PC-9 (cell line): ENCODE data around the gene CXCL1. TPM values are rescaled to one million over a fixed set of nuclear protein-coding genes. Genes with fewer than 3 reads are reported as not detected.
A peak's percentile ranks its signal among the peaks of the same experiment; 100 is the strongest.

ENCODE experiments used
- BruUV-seq: library from RNA; stranded (reverse); fragments of 400-500 nt; replicated peaks from 2 replicates; lab custom pipeline; 2021; lab: Mats Ljungman, UMichigan
- CTCF ChIA-PET: fragments of 300-600 bp; sonication (Branson Sonifier 250); formaldehyde crosslinking; loops from one replicate; lab custom pipeline; 2022; ENCODE audit warnings: antibody characterized with exemption; lab: Charles Lee
- POLR2A ChIA-PET: fragments of 300-600 bp; sonication (Branson Sonifier 250); formaldehyde crosslinking; loops from one replicate; lab custom pipeline; 2022; ENCODE audit warnings: antibody characterized with exemption; ENCODE audit not compliant: unreplicated experiment; lab: Charles Lee
- DNase-seq, 2 experiments: peaks; one replicate each; pipeline versions ENCODE4 v3.0.0 to v3.0.0-alpha.2; 2015 to 2022; ENCODE audit warnings: mixed read lengths in 1 of 2
- H2AFZ ChIP-seq: fragments of 200-600 bp; sonication (generic); 2 replicates; pipeline ENCODE4 v1.8.1; 2017; ENCODE audit warnings: antibody characterized with exemption
- H3F3A ChIP-seq: fragments of 200-600 bp; sonication (generic); 2 replicates; pipeline ENCODE4 v1.8.1; 2017; ENCODE audit warnings: antibody characterized with exemption, mild to moderate bottlenecking, low read depth; ENCODE audit not compliant: insufficient read depth
- H3K27ac ChIP-seq: fragments of 200-600 bp; sonication (generic); 2 replicates; pipeline ENCODE4 v1.6.1; 2016; ENCODE audit warnings: mixed run types
- H3K27me3 ChIP-seq: fragments of 200-600 bp; sonication (generic); 2 replicates; pipeline ENCODE4 v1.6.1; 2016; ENCODE audit warnings: low read depth, mixed run types; ENCODE audit not compliant: insufficient read depth
- H3K36me3 ChIP-seq: fragments of 200-600 bp; sonication (generic); 2 replicates; pipeline ENCODE4 v1.6.1; 2016; ENCODE audit warnings: low read depth, mixed run types
- H3K4me1 ChIP-seq: fragments of 200-600 bp; sonication (generic); replicated peaks from 2 replicates; pipeline ENCODE4 v1.6.1; 2016; ENCODE audit warnings: mixed run types; ENCODE audit not compliant: insufficient read depth
- H3K4me2 ChIP-seq: fragments of 200-600 bp; sonication (generic); 2 replicates; pipeline ENCODE4 v1.6.1; 2017; ENCODE audit warnings: mixed run types
- H3K4me3 ChIP-seq: fragments of 200-600 bp; sonication (generic); 2 replicates; pipeline ENCODE4 v1.6.1; 2016; ENCODE audit warnings: mixed run types
- H3K79me2 ChIP-seq: fragments of 200-600 bp; sonication (generic); 2 replicates; pipeline ENCODE4 v1.6.1; 2017; ENCODE audit warnings: low read depth, mixed run types
- H3K9me2 ChIP-seq: fragments of 200-600 bp; sonication (generic); 2 replicates; pipeline ENCODE4 v1.8.1; 2017; ENCODE audit warnings: mild to moderate bottlenecking; ENCODE audit not compliant: insufficient read depth
- H3K9me3 ChIP-seq: fragments of 200-600 bp; sonication (generic); 2 replicates; pipeline ENCODE4 v1.8.1; 2016; ENCODE audit warnings: low read depth; ENCODE audit not compliant: insufficient read depth
- H4K20me1 ChIP-seq: fragments of 200-600 bp; sonication (generic); 2 replicates; pipeline ENCODE4 v1.8.1; 2017; ENCODE audit not compliant: insufficient read depth
- EZH2 ChIP-seq: fragments of 200-600 bp; sonication (generic); IDR thresholded peaks from 2 replicates; pipeline ENCODE4 v1.8.0; 2017; ENCODE audit warnings: antibody characterized with exemption, low read depth
- intact Hi-C: fragments of 100-400 bp; cut with micrococcal nuclease; formaldehyde crosslinking; loops from one replicate; pipeline ENCODE4 v1.10.0; 2022; ENCODE audit not compliant: unreplicated experiment
- total RNA-seq: library from RNA; stranded (reverse); gene quantifications from 2 replicates; pipeline ENCODE4 v1.2.3, GENCODE V29; 2021
- TF ChIP-seq, protein P1 (sequence below): fragments of 200-600 bp; sonication (generic); conservative IDR thresholded peaks from 2 replicates; pipeline ENCODE4 v1.6.1; 2017; ENCODE audit warnings: mixed run types, antibody characterized with exemption, mild to moderate bottlenecking, moderate library complexity

Gene CXCL1
- total RNA-seq, 1 experiment from 2014 or later = 0.33 TPM

DNA sequence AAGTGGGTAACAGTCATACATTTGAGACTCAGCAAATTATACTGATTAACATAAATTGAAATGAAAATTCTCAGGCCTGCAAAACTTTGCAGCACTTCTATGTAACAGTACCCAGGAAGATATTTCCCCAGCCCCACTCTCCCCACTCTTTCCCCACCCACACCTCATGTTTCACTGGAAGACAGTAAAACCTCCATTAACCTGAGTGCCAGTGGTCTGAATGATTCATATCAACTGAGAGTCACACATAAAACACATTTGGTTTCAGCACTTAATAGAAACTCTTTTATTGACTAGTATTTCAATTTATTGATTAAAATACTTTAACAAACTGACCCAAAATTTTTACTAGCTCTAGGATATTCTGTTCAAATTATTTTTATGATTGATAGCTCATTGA, 25.8 kb upstream of the CXCL1 start:
- Histone ChIP-seq H3K9me2 (no peaks in the 10 kb centered on the region), H3K4me1 (no peaks in the 10 kb centered on the region; the same call in 1 of the 2 replicates), H3K4me2 (no peak overlapping the region), H3K36me3 (no peaks in the 10 kb centered on the region), H3K79me2 (no peaks in the 10 kb centered on the region), H4K20me1 (no peaks in the 10 kb centered on the region), H3K4me3 (no peak overlapping the region), H3K9me3 (no peaks in the 10 kb centered on the region), H2AFZ (no peak overlapping the region), H3K27me3 (no peaks in the 10 kb centered on the region), H3K27ac (no peak overlapping the region), H3F3A (no peaks in the 10 kb centered on the region)
- ChIA-PET CTCF (no interaction called here), POLR2A (no interaction called here)
- no peak for DNase-seq
- intact Hi-C loops = no loop called here
- TF ChIP-seq, protein P1, sequence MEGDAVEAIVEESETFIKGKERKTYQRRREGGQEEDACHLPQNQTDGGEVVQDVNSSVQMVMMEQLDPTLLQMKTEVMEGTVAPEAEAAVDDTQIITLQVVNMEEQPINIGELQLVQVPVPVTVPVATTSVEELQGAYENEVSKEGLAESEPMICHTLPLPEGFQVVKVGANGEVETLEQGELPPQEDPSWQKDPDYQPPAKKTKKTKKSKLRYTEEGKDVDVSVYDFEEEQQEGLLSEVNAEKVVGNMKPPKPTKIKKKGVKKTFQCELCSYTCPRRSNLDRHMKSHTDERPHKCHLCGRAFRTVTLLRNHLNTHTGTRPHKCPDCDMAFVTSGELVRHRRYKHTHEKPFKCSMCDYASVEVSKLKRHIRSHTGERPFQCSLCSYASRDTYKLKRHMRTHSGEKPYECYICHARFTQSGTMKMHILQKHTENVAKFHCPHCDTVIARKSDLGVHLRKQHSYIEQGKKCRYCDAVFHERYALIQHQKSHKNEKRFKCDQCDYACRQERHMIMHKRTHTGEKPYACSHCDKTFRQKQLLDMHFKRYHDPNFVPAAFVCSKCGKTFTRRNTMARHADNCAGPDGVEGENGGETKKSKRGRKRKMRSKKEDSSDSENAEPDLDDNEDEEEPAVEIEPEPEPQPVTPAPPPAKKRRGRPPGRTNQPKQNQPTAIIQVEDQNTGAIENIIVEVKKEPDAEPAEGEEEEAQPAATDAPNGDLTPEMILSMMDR = no peak
- no peak for TF ChIP-seq EZH2
- BruUV-seq = no TSS peak

DNA sequence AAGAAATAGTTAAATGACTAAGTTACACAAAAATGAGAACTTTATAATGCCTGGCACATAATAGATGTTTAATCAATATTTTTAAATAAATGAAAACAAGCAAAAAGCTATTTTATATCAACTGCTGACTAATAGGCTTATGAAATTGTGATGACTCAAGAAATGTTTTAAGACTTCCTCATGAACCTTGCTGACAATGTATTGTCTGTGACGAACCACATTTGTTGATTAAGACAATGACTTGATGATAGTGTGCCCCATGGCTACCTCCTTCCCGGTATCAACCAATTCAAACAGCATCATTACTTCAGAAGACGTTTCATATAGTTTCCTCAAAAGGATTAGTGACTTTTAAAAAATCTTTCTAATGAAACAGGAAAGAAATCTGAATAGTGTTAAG, 24.8 kb upstream of the CXCL1 start:
- DNase-seq = peak in 1 of 2 experiments; percentile 46
- no peak overlapping the region for H2AFZ ChIP-seq
- H3F3A ChIP-seq = no peaks in the 10 kb centered on the region
- TF ChIP-seq, protein P1 = no peak
- no peak for TF ChIP-seq EZH2
- intact Hi-C loops = no loop called here
- no peaks in the 10 kb centered on the region for H3K9me2 ChIP-seq
- no peaks in the 10 kb centered on the region for H3K27me3 ChIP-seq
- no peaks in the 10 kb centered on the region for H4K20me1 ChIP-seq
- H3K4me2 ChIP-seq = peak overlapping the region; percentile 16; the same call in 1 of the 2 replicates
- H3K27ac ChIP-seq = 0 out of 2 replicates have a peak overlapping the region, but pooled peaks have one; percentile 29
- no peak overlapping the region for H3K4me3 ChIP-seq
- no peaks in the 10 kb centered on the region for H3K9me3 ChIP-seq
- BruUV-seq = no TSS peak
- H3K4me1 ChIP-seq = no peaks in the 10 kb centered on the region; the same call in 1 of the 2 replicates
- ChIA-PET CTCF (no interaction called here), POLR2A (no interaction called here)
- H3K36me3 ChIP-seq = no peaks in the 10 kb centered on the region
- H3K79me2 ChIP-seq = no peaks in the 10 kb centered on the region

DNA sequence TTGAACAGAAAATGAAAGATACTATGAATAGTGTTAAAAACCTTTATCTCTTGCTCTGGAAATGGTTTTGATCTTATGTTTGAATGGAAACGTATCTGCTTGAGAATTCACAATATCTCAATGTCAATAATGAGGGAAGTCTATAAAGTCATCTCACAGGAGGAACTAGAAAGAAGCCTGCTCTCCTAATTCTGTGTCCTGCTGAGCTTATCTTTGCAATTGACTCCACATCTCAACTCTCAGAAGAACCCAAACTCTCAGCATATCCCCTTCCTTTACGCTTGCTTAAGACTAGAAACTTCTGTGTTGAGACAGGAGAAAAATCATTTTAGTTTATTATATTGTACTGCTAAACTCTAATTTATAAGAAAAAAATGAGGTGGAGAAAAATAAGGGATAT, 24.4 kb upstream of the CXCL1 start:
- Histone ChIP-seq H3K27me3 (no peaks in the 10 kb centered on the region), H3K9me3 (no peaks in the 10 kb centered on the region), H3K4me3 (no peak overlapping the region), H3K27ac (0 out of 2 replicates have a peak overlapping the region, but pooled peaks have one; percentile 29), H3K9me2 (no peaks in the 10 kb centered on the region), H4K20me1 (no peaks in the 10 kb centered on the region), H3K79me2 (no peaks in the 10 kb centered on the region), H3F3A (no peaks in the 10 kb centered on the region), H3K4me2 (peak overlapping the region; percentile 16; the same call in 1 of the 2 replicates), H2AFZ (no peak overlapping the region), H3K4me1 (no peaks in the 10 kb centered on the region; the same call in 1 of the 2 replicates), H3K36me3 (no peaks in the 10 kb centered on the region)
- DNase-seq = no peak
- intact Hi-C loops = no loop called here
- no peak for TF ChIP-seq EZH2
- TF ChIP-seq, protein P1 = no peak
- ChIA-PET POLR2A (no interaction called here), CTCF (no interaction called here)
- no TSS peak for BruUV-seq
